Gastrocnemius medialis (tissue), 4 donors: ENCODE measurements around the gene GPRIN2.
"Not testable (repeated sequence)": the region's sequence is repeated elsewhere in the genome, so short reads cannot be mapped to it uniquely, and the experiment has no call there.

ENCODE experiments used
- POLR2A ChIP-seq, 2 donors: fragments of 450-650 bp; IDR thresholded peaks; one replicate each; pipeline ENCODE4 v1.6.1; 2017; ENCODE audit warnings: antibody characterized with exemption in 2 of 2, mild to moderate bottlenecking in 2 of 2, moderate library complexity in 2 of 2
- TF ChIP-seq, protein P1 (sequence below), 5 experiments: fragments of 450-650 bp in 3 of 5; fragments of 200-600 bp in 2 of 5; sonication (generic) in 2 of 5; IDR thresholded peaks in 4 of 5; conservative IDR thresholded peaks in 1 of 5; 1 replicate in 4 of 5; 2 replicates in 1 of 5; pipeline ENCODE4 v1.5.1; 2016 to 2019; ENCODE audit warnings: antibody characterized with exemption in 5 of 5, mild to moderate bottlenecking in 3 of 5, moderate library complexity in 3 of 5

DNA sequence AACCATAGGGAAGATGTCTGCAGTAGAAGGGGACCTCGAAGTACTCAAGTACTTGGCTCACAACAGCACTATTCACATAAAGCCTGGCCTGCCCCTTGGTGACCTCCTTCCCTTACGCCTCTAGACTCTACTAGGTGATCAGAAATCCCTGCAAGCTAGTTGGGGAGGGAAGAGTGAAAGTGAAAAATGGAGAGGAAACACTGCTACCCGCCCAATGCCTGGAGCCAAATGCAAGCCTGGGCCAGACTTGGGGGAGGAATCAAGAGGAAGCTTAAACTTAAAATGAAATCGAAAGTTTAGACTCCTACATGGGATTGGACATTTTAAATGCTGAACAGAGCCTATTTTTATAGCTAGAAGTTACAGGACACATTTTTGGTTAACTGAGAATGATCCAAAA lies 40.1 kb upstream of the GPRIN2 start:
- TF ChIP-seq POLR2A (IDR thresholded peaks at IDR 0.05) = not testable (repeated sequence)
- TF ChIP-seq, protein P1, sequence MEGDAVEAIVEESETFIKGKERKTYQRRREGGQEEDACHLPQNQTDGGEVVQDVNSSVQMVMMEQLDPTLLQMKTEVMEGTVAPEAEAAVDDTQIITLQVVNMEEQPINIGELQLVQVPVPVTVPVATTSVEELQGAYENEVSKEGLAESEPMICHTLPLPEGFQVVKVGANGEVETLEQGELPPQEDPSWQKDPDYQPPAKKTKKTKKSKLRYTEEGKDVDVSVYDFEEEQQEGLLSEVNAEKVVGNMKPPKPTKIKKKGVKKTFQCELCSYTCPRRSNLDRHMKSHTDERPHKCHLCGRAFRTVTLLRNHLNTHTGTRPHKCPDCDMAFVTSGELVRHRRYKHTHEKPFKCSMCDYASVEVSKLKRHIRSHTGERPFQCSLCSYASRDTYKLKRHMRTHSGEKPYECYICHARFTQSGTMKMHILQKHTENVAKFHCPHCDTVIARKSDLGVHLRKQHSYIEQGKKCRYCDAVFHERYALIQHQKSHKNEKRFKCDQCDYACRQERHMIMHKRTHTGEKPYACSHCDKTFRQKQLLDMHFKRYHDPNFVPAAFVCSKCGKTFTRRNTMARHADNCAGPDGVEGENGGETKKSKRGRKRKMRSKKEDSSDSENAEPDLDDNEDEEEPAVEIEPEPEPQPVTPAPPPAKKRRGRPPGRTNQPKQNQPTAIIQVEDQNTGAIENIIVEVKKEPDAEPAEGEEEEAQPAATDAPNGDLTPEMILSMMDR (IDR thresholded peaks at IDR 0.05 in 4 of 5, conservative IDR thresholded peaks at IDR 0.05 in 1 of 5) = not testable (repeated sequence)
